CD4-positive, alpha-beta T cell treated with Interleukin-17A for 1 hour (primary cell): Measurements from ENCODE around the gene CRYGS.
A peak's percentile ranks its signal among the peaks of the same experiment; 100 is the strongest.
"Not testable (repeated sequence)": the region's sequence is repeated elsewhere in the genome, so short reads cannot be mapped to it uniquely, and the experiment has no call there.

Experiments used
- DNase-seq: peaks from one replicate; pipeline ENCODE4 v3.0.0-alpha.2; 2020

Gene CRYGS

DNA sequence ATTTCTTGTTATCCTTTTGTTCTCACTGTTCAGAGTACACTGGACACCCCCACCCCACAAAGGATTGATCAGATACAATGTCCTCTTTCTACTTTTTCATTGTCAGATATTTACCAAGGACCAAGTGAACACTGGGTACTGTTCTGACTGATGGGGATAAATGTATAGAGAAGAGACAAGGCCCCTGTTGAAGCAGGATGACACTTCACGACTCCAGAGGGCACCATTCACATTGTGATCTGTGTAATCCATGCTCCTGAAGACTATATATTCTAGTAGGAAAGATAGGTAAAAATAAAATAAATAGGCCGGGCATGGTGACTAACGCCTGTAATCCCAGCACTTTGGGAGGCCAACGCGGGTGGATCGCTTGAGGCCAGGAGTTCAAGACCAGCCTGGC is 7.2 kb upstream of the CRYGS start:
- DNase-seq: no peak

DNA sequence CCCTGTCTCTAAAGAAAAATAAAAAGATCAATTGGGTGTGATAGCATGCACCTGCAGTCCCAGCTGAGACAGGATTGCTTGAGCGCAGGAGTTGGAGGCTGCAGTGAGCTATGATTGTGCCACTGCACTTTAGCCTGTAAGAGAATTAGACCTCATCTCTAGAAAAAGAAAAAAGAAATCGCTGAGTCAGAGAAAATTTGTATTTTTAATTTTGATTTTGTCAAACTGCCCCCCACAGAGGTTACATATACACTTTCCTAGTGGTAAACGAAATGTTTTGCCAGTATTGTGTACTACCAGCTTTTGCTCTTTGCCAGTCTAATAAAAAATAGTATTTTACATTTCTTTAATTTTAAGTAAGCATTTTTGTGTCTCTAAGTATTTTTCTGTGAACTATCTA is 5.3 kb upstream of the CRYGS start:
- DNase-seq: no peak

DNA sequence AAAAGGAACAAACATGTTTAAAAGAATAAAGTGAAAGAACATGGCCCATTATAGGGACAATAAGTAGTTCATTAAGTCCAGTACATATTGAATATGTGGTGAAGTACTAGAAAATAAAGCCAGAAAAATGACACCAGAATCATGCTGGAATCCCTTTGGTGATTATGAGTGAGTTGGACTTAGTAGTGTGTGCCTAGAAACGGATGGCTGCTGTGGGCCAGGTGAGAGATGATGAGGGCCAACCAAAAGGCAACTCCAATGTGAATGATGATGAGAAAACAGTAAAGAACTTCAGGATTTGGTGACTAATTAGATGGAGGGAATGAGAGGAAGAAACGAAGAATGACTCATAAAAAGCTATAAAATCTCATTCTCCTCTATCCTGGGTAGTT is 3.3 kb downstream of the CRYGS start:
- DNase-seq: no peak

DNA sequence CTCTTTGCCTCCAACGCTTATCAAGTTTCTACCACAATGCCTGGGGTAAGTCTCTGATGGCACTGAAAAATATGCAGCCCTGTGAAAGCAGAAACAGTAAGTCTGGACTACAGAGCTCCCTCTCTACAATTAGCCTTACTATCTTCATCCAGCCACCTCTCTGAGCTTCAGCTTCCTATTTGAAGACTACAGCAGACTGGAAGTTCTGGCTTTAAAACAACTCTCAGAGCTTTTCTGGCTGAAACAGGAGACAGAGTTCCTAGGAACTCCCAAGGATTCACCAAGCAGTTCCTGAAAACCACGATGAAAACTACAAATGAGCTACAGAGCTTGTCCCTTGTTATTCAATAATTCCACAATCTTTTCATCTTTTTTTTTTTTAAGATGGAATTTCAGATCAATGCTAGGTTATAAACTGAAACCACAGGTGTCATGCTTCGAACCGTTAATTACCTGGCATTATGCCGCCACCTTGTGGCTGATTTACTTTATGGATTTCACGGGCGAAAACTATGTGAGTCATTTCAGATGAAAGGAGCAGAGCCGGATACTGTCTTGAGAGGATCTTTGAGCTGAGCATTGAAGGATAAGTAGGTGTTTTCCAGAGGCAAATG is 3.9 kb downstream of the CRYGS start:
- peak; percentile 90 for DNase-seq

DNA sequence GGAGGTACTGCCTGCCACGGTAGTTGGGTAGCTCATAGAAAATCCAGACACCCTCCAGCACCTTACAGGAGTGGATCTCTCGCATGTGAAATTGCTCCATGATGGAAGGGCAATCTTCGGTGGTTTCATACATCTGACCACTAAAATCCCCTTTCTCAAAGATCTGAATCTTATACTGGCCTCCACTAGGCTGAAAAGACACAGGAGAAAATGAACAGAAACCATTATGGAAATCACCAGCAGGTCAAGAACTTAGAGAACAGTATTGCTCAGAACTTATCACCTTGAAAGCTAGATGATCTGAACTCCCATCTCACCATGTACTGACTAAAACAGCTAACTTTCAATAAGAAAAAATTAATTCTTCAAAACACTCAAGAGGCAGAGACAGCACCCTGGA is 5.4 kb downstream of the CRYGS start:
- no peak for DNase-seq

DNA sequence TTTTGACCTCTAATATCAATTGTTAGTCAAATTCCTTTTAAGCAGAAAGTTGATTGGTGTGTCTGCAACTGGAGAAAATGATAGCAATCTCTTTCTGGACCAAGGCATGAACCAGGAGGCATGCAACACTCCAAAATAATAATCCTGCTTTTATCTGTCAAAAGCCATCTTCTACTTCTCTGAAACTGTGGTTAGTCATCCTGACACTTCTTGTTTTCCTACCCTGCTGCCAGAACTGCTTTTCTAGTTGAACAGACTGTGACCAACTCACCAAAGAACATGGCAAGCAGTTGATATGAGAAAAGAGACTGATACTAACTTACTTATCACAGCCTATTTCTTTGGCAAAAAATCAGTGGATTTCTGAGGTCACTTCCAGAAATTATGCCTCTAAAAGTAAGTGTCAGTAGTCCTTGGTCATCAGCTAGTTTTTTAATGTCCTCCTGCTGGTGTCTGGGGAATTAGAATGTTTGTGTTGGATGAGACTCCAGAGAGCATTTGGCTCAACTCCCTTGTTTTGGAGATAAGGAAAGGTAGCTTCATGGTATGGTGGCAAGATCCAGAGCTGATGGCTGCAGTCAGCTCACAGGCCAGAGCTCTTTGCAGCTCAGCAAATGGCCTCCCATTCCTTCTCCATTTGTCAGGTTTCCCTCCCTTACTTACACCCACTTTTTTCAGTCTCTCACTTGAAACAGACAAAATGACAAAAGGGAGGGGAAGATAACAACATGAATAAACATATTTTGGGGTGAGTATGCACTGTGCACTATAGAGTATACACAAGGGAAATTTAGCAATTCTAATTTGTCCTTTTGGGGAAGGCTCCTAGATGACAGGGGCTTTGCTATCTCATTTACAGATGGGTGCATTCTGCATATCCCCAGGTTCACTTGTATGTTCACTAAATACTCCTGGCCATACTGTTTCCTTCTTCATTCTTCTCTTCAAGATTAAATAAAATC is 7.0 kb downstream of the CRYGS start:
- DNase-seq: no peak

DNA sequence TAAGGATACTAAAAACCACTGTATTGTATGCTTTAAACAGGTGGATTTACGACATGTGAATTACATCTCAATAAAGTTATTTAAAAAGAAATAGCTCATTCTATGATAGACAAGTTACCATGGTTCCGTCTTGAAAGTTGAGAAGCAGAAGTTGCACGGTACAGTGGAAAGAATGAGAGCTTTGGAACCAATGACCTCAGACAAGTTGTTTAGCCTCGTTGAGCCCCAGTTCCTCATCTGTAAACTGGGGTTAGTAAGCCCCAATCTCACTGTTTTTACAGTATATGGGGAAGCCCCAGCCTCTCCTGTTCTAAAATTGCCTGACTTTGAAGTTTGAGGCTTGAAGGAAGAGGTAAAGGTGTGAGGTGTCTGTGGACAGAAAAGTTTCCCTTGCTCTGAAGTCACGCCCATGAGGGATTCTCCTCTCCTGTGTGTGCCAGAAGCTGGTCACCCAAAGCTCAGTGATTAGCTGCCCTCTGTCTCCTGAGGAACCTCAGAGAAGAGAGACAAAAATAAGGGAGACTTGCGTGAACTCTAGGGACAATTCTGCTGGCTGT is 10.0 kb downstream of the CRYGS start:
- DNase-seq: peak; percentile 69

DNA sequence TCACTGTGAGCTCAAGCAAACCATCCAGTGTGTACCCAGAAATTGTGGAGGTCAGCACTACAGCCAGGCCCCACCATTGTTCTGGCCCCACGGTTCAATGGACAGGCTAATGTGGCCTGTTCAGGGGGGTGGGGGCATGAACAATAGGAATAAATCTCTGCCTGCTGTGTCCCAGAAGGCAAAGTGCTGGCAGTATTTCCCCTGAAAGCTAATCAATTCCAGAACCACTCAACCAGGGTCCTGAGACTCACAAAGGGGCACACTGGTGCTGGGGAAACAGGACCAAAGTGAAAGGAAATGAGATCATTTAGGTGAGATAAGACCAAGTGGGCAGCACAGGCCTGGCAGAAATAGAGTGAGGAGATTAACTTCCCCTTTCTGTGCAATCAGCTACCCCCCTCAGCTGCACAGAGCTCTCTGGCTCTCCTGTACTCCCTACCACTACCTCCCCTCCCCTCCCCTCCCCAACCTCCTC is 11.5 kb downstream of the CRYGS start:
- no peak for DNase-seq

DNA sequence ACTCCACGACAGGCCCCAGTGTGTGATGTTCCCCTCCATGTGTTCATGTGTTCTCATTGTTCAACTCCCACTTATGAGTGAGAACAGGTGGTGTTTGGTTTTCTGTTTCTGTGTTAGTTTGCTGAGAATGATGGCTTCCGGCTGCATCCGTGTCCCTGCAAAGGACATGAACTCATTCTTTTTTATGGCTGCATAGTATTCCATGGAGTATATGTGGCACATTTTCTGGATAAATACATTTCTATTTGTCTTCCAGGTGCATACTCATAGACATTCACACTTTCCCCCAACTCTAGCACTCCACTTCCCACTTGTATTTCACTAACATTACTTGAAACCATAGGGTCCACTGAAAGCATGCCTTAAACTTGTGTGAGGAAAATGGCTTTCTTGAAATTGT is 12.5 kb downstream of the CRYGS start:
- not testable (repeated sequence) for DNase-seq

DNA sequence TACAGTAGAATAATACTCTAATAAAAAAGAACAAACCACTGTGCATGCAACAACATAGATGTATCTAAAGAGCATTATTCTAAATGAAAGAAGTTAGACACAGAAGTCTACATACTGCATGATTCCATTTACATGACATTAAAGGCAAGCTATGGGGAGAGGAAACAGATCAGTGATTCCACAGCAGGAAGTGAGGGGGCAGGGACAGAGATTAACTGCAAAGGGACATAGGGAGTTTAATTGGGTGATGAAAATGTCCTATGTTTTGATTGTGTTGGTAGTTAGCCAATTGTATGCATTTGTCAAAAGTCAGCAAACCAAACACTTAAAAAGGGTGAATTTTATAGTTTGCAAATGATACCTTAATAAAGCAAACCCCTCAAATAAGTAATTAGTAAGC is 13.8 kb downstream of the CRYGS start:
- no peak for DNase-seq

DNA sequence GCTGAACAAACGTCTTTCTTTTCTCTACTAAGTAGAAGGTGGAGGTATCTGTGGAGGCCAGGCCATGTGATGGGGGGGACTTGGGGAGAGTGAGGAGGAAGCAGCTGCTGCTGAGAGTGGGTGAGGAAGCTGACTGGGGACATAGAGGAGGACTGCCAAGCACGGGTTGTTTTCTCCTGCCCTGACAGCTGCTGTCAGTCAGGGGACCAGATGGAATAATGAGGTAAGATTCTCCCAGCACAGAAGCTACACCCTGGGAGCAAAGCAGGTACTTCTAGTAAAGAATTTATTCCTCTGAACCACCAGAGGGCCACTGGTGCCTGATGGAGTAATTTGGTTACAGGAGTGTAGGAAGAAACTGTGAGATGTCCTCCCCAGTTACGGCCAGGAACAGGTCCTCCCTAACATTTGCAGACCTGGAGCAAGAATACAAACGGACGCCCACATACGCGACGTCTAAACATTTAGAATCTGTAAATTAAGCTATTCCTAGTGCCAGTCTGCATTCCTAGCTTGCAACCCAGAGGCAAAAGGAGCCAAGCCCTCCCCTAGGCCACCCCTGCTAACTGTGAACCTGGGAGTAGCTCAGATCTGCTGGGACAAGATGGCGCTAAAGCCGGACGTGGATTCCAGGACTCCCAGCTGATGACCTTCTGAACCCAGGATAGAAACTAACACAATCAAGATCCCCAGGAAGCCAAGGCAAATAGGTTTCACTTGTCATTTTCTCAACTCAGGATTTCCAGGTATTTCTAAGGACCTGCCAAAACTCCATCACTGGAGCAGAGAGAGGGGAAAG is 14.8 kb downstream of the CRYGS start:
- no peak for DNase-seq

DNA sequence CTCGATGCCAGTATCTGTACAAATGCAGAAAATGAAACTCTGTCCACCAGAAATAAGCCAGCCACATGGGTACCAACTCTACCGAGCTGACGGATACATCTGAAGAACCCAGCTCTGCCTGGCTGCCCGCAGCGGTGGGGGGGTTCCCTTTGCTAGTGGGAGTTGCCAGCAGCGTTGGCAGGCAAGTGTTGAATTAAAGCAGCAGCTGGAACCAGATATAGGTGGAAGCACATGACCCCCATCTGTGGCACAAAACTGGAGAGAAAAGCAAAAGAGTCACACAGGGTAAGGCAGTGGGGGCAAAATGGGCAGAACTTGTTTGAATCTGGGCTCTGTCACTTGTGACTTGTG is 17.9 kb downstream of the CRYGS start:
- no peak for DNase-seq

DNA sequence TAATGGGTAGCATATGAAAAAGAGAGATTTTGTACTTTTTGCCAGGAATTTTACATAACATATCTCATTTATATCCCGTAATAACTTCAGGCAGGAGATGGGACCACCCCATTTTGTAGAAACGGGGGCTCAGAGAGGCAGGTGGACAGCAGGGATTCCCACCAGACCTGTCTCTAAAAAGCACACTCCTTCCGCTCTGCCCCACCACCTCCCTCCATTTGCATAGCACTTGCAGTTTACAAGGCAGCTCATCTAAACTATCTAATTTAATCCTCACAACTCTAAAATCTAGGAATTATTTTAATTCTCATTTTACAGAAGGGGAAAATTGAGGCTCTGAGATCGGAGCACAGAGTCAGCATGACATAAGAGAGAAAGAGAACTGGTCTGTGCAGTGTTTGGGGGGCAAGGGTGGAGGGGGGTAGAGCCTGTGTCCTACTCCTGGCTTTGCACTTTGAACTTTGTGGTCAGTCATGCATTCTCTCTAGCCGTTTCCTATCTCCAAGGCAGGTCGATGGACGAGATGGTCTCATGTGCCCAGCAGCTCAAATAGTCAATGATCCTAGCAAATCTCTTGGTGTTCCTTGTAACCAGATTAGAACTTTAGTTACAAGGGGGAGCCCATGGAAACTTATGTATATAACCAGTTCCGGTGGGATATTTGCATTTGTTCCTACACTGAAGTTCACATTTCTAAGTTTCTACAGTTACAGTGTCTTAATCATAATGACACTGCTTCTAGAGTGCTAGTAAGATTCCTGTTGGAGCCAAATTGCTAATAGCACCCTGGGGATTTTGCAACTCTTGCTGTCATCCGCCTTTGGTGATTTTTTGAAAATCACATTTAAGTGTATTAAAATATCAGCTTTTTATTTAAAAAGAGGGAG is 18.6 kb downstream of the CRYGS start:
- DNase-seq: no peak

DNA sequence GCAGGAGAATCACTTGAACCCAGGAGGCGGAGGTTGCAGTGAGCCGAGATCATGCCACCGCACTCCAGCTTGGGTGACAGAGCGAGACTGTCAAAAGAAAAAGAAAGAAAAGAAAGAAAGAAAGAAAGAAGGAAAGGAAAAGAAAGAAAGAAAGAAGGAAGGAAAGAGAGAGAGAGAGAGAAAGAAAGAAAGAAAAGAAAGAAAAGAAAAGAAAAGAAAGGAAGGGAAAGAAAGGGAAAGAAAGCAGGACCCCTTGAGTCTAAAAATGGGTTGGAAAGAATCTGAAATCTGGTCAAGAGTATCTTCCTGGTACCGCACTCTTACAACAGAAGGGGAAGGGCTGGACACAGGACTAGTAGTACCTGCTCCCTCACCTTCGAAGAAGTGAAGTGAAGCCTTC is 19.6 kb downstream of the CRYGS start:
- no peak for DNase-seq

DNA sequence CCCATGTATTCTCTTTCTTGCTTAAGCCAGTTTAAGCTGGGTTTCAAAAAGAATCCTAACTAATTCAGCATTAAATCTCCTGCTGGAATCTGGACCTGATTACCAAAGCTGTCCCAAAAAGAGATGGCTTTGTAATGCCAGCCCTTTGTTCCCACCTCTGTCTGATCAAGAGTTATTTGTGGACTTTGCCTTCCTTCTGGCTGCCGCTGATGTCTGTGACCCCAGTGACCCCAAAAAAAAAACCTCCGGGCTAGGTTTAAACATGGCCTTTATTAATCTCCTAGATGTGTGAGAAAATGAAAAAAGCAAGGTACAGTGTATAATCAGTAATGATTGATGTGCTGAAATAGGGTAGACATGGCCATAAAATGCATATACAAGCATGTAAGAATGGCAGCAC is 20.7 kb downstream of the CRYGS start:
- DNase-seq: no peak

DNA sequence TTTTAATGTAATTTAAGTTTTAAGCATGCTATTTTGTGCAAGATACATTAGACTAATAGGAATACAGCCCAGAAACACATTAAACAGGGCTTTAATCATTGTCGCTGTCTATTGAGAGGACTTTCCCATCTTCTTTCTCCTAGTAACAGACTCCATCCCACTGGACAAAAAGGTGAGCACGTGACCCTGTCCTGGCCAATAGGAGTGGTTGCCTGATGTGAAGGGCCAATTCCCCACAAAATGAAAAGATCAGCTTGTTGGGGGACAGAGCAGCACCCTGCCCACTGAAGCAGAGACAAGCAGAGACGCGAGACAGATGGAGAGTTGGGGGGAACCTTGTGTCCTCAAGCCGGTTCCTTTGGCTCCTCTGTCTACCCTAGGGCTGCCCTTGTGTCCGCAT is 21.2 kb downstream of the CRYGS start:
- DNase-seq: no peak

DNA sequence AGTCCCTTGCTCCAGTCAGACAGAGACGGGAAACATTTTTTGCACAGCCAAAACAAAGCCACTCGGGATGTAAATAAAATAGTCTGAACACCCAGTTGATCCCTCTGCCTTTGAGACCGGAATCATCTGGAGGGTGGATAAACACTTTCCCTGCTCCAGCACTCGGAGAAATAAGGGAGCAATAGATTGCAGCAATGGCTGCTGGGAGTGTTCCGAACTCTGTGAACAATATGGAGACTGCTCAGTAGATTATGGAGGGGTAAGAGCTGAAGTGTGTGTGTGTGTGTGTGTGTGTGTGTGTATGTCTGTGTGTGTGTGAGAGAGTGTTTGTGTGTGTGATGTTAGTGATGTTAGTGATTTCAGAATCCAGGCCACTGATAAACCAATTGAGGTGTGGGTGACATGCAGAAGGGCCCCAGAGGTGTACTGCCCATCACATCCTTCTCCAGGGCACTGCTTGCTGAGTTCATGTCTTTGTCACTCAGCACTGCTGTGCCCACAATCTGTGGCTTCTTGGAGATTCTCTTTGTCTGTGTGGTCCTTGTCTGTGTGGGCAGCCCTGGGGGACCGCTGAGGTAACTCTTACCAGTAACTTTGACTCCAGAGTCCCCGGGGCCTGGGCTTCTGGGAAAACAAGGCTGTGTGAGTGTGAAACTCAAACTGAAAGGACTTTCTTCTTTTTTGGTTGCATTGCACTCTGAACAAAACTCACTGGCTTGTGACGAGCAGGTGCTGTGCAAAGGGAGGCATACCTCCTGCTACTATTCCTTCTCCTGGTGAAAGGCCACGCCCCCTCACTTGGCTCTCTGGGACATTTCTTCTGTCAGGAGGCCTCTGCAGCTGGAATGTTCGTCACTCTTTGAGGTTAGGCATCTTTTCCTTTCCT is 23.0 kb downstream of the CRYGS start:
- no peak for DNase-seq

DNA sequence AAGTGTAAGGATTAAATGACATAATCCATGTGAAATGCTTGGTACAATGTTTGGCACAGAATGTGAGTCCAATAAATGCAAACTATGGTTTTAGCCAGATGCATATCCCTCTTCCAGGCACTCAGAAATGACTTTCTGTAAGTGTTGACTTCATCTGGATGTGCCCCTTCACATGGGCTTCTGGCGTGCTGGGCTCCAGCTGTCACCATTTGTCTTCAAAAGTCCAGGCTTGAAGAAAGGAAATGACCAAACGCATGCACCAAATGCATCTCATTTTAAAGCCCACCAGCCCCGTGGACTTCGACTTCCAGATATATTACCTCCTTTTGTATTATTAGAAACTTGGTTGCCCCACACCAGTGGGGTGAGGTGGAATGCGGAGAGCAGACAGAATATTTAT is 23.7 kb downstream of the CRYGS start:
- DNase-seq: no peak

DNA sequence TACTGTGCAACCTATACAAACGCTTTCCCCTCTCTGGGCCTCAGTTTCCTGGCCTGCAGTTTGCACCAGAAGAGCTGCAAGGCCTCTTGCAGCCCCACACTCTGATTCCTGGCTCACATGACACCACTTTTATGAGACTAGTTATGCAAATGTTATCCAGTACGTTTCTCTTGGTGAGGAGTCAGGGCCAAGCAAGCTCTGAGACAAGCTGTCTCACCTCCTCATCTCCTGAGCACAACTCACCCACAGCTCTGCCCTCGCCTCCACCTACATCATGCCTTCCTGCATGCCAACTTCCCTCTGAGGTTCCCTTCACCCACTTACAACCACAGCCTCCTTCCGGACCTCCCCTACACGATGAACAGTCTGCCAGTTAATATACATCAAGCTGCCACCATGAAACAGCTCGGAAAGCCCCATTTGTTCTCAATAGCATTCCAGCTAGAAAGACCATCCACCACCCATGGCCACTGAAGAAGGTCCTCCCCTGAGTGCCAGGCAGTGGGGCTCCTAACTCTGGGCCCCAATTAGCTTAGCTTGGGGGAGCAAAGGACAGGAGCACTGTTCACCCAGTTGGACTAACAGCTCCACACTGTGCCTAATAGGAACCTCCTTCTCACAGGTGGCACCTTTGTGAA is 25.0 kb downstream of the CRYGS start:
- peak; percentile 82 for DNase-seq

DNA sequence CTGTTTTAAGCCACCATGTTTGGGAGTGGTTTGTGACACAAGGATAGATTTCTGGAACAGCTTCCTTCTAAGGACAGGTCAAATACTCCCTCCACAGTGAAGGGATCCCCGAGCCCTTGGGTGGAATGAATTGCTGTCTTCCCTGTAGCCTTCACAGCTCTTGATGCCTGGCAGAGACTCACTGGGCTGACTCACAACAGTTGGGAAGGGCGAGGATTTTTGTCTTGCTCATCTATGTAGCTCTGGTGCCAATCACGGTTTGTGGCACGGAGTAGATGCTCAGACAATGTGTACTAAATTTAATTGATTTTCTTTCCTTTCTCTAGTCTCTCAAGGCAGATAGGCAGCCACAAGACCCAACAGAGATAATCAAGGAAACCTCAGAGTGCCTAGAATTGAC is 27.0 kb downstream of the CRYGS start:
- no peak for DNase-seq

DNA sequence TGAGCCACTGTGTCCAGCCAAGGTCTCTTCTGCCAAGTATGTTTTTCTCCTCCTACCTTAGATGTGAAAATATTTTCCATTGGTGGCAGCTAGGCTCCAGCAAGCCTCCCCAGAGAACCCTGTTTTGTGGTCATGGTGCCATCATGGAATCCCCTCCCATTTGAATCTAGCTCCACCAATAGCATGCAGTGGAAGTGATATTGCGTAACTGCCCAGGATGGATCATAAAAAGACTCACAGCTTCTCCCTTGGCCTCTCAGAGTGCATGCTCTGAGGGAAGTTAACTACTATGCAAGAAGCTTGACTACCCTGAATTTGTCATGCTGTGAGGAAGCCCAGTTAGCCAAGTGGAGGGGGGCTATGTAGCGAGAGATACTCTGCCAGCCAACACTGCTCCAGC is 27.5 kb downstream of the CRYGS start:
- DNase-seq: no peak
